Measurements from ENCODE around the gene SPPL2B.

Gene SPPL2B

DNA sequence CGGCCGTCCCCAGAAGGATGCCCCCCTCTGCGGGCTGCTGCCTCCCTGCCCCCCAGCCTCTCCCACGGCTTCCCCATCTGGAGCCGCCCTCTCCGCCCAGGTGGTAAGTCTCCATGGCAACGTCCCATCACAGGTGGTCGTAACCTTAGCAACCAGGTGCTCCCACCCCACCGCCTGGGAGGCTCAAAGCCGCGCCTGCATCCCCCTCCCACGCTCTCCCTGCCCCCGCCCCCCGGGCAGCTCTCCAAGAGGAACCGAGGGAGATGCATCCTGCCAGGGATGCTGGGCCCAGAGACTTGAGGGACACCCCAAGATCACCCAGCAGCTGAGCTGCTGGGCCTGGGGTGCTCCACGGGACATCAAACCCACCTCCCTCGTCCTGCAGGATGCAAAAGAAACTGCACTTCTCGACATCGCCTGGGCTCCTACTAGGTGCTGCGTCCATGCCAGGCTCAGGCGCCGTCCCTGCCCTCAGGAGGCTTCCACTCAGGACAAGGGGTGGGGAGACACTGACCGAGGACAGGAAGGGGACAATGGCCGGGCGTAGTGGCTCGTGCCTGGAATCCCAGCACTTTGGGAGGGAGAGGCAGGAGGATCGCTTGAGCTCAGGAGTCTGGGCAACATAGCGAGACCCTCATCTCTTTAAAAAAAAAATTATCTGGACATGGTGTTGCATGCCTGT, 15.5 kb upstream of the SPPL2B start:
- DNase-seq (ENCODE audit: low spot score): no peak
- TF ChIP-seq, protein P1, sequence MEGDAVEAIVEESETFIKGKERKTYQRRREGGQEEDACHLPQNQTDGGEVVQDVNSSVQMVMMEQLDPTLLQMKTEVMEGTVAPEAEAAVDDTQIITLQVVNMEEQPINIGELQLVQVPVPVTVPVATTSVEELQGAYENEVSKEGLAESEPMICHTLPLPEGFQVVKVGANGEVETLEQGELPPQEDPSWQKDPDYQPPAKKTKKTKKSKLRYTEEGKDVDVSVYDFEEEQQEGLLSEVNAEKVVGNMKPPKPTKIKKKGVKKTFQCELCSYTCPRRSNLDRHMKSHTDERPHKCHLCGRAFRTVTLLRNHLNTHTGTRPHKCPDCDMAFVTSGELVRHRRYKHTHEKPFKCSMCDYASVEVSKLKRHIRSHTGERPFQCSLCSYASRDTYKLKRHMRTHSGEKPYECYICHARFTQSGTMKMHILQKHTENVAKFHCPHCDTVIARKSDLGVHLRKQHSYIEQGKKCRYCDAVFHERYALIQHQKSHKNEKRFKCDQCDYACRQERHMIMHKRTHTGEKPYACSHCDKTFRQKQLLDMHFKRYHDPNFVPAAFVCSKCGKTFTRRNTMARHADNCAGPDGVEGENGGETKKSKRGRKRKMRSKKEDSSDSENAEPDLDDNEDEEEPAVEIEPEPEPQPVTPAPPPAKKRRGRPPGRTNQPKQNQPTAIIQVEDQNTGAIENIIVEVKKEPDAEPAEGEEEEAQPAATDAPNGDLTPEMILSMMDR (IDR thresholded peaks at IDR 0.05; ENCODE audit: extremely low read depth, missing control alignments): no peak

DNA sequence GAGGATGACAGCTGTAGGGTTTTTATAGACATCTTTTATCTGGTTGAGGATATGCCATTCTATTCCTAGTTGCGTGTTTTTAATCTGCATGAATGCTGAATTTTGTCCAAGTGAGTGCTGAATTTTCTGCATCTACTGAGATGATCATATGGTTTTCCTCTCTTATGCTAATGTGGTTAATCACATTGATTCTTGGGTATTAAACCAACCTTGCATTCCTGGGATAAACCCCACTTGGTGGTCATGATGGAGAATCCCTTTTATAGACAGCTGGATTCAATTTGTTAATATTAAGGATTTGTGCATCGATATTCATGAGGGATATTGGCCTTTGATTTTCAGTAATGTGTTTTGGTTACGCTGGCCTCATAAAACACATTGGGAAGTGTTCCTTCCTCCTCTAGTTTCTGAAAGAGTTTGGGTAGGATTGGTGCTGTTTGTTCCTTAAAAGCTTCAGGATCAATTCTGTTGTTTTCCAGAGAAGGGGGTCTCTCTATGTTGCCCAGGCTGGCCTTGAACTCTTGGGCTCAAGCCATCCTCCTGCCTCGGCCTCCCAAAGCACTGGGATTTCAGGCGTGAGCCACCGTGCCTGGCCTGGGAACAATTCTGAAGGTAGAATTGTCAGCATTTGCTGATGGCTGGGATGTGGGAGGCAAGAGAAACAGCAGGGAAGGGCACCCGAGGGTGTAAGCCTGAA, 13.2 kb upstream of the SPPL2B start:
- TF ChIP-seq, protein P1 (IDR thresholded peaks at IDR 0.05; ENCODE audit: extremely low read depth, missing control alignments): no peak
- no peak for DNase-seq (ENCODE audit: low spot score)

DNA sequence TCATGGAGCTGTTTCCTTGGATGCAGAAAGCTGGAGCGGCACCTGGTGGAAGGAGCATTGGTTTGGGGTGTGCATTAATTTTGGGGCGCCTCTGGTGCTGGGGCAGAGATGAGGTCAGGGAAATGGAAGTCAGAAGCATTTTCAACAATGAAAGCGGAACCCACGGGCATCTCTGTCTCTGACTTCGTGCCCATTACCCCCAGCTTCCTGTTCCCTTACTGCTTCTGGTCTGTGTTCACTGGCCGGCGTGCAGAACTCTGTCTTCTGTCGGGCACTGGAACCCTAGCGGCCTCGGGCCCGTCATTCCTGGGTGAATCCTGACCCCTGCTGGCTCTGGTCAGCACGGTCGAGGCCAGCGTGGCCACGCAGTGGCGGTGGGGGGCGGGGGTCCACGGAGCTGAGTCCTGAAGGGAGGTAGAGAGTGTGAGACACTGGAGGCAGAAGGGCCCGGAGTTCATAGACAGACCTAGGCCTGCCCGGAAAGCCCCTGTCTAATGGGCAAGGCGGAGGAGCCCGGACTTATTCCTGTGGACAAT, 12.6 kb upstream of the SPPL2B start:
- DNase-seq (ENCODE audit: low spot score): peak; percentile 72

DNA sequence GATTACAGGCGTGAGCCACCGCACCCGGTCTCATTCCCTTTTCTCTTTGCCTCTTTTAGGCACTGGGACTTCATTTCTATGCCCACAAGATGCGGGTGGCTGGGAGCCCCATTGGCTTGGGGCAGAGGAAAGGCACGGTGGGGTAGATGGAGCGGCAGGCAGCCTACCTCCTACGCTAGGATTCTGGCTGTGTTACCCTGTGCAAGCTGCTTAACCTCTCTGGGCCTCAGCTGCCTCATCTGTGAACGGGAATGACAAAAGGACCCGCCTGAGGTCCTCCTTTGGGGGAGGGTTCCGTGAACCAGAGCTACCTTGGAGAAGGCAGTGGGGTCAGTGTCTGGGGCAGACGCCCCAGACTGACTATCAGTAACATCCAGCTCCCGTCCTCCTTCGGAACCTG, 11.2 kb upstream of the SPPL2B start:
- TF ChIP-seq, protein P1 (IDR thresholded peaks at IDR 0.05; ENCODE audit: extremely low read depth, missing control alignments): no peak
- no peak for DNase-seq (ENCODE audit: low spot score)

More for the DNA sequence above, 12.6 kb upstream of the SPPL2B start:
- TF ChIP-seq, protein P1 (IDR thresholded peaks at IDR 0.05; ENCODE audit: extremely low read depth, missing control alignments): peak; percentile 19

DNA sequence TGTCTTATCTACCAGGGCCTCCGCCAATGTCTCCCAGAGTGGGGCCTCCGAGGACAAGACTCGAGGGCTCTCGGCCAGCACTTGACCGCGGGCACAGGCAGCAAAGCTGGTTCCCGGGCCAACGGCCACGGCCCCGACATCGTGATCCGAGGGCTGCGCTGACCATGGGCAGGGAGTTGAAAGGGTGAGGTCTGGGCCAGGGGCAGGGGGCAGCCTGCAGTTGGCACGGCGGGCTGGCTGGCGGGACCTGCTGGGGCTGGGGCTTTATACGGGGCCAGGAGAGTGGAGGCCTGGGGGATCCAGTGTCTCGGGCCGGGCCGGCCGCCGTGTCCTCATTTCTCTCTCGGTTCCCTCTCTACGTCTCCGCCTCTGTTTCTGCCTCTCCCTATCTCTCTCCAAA, 10.7 kb upstream of the SPPL2B start:
- no peak for DNase-seq (ENCODE audit: low spot score)
- TF ChIP-seq, protein P1 (IDR thresholded peaks at IDR 0.05; ENCODE audit: extremely low read depth, missing control alignments): no peak

DNA sequence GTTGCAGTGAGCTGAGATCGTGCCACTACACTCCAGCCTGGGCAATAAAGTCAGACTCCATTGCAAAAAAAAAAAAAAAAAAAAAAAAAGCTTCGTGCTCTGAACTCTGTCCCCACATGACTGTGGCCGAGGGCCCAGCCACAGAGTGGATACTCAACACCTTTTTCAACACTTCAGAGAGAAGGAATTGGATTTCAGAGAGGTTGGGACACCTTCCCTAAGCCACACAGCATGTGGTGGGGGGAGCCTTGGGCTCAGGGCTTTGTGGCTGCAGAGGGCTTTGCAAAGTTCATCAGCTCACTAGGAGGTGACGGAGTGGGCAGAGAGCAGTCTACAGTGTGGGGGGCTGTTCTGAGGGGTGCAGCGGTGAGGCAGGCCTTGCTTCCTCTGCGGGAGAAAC, 9.6 kb upstream of the SPPL2B start:
- no peak for DNase-seq (ENCODE audit: low spot score)
- TF ChIP-seq, protein P1 (IDR thresholded peaks at IDR 0.05; ENCODE audit: extremely low read depth, missing control alignments): no peak

DNA sequence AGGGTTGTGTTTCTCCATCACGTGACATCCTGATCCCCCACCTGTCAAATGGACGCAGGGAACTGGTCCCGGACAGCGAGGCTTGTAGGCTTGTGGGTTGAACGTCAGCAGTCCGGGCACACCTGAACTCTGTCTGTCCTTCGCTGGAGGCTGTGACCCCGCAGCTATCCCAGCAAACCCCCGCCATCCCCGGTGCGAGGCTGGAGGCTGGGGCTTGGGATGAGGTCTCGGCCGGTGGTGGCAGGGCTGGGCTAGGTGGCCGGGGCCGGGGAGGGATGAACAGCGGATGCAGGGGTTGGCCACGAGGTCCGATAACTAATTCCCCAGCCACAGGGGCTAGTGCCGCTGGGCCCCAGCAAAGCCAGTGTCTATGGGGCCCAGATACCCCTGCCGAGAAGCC, 8.9 kb upstream of the SPPL2B start:
- TF ChIP-seq, protein P1 (IDR thresholded peaks at IDR 0.05; ENCODE audit: extremely low read depth, missing control alignments): no peak
- DNase-seq (ENCODE audit: low spot score): no peak

All from GM20000 (cell line).